Memory B cell (primary cell): ENCODE measurements around the gene C7orf57.

Experiments used
- ATAC-seq: fragments of 150-1000 bp; cut with Tn5 transposase; 2 replicates; pipeline ENCODE4 v1.10.0; 2021; ENCODE audit warnings: low read depth, mild to moderate bottlenecking, moderate library complexity
- DNase-seq, 2 donors: peaks; one replicate each; pipeline ENCODE4 v3.0.0; 2022; ENCODE audit warnings: low spot score in 2 of 2
- H3K27ac Mint-ChIP-seq: one replicate; pipeline ENCODE4 v1.8.0; 2022; ENCODE audit warnings: mild to moderate bottlenecking, moderate library complexity, mixed read lengths
- H3K27me3 Mint-ChIP-seq: one replicate; pipeline ENCODE4 v1.8.0; 2022; ENCODE audit warnings: mixed read lengths
- H3K36me3 Mint-ChIP-seq: one replicate; pipeline ENCODE4 v1.8.0; 2022; ENCODE audit warnings: mild to moderate bottlenecking, mixed read lengths
- H3K4me1 Mint-ChIP-seq: one replicate; pipeline ENCODE4 v1.8.0; 2022; ENCODE audit warnings: mixed read lengths
- H3K4me3 Mint-ChIP-seq: one replicate; pipeline ENCODE4 v1.8.0; 2022; ENCODE audit warnings: mild to moderate bottlenecking, moderate library complexity, mixed read lengths
- H3K9me3 Mint-ChIP-seq: one replicate; pipeline ENCODE4 v1.8.0; 2022; ENCODE audit warnings: mixed read lengths

Gene C7orf57

DNA sequence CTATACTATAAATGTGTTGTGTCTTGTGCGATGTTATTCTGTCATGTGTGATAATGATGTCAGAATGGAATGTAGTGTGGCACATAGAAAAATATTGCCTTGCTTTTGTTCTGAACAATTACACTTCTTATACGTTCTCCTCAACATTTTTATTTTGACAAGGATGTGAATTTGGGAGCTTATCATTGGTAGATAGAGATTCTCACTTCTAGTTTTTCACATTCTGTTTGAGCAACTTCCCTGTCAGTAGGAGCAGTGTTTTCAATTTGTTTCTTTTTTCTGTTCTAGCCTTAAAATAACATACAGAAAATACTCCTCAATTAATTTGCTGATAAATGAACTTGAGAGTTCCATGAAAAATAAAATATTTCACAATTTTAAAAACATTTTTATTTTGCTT lies 24.0 kb upstream of the C7orf57 start:
- peaks cover 10% of the 10 kb centered on the region for H3K4me1 Mint-ChIP-seq
- no peaks in the 10 kb centered on the region for H3K9me3 Mint-ChIP-seq
- ATAC-seq = no peak
- no peaks in the 10 kb centered on the region for H3K36me3 Mint-ChIP-seq
- H3K4me3 Mint-ChIP-seq = no peak overlapping the region
- no peak overlapping the region for H3K27ac Mint-ChIP-seq
- no peak for DNase-seq
- peaks cover 6% of the 10 kb centered on the region for H3K27me3 Mint-ChIP-seq

DNA sequence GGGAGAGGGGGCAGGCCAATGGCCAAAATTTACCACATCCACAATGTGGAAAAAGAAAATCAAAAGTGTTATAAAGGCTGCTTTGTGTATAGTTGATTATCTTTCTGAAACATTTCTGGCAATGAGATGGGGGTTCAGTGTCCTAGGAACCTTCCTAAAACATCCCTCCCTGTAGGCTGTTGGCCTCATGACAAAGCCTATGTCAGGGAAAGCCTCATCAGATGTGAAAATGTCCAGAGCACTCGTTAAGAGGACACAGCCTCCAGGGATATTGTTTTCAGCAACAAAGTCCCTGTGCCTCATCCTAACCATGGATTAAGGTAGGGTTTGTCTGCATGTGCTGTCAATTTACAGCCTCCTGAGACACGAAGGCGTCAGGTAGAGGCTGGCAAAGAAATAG lies 23.4 kb upstream of the C7orf57 start:
- Mint-ChIP-seq H3K36me3 (no peaks in the 10 kb centered on the region), H3K27me3 (peaks cover 8% of the 10 kb centered on the region)
- no peak for DNase-seq

DNA sequence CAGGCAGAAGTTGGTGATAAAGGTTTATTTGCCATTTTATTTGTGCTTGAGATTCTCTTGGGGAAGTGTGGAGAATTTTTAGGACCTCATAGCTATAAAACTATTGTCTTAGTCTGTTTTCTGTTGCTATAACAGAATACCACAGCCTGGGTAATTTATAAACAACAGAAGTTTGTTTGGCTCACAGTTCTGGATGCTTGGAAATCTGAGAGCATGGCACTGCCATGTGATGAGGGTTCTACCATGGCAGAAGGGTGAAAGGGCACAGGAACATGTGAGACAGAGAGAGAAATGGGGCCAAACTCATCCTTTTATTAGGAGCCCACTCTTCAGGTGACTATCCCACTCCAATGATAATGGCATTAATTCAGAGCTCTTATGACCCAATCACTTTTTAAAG lies 18.7 kb upstream of the C7orf57 start:
- no peak for ATAC-seq
- H3K36me3 Mint-ChIP-seq = peaks cover 1% of the 10 kb centered on the region
- H3K27ac Mint-ChIP-seq = no peak overlapping the region
- peaks cover 18% of the 10 kb centered on the region for H3K27me3 Mint-ChIP-seq
- peaks cover 1% of the 10 kb centered on the region for H3K4me1 Mint-ChIP-seq
- no peak overlapping the region for H3K4me3 Mint-ChIP-seq
- no peak for DNase-seq
- H3K9me3 Mint-ChIP-seq = peaks cover 6% of the 10 kb centered on the region

More for the DNA sequence above, 23.4 kb upstream of the C7orf57 start:
- H3K27ac Mint-ChIP-seq = no peak overlapping the region
- H3K4me1 Mint-ChIP-seq = peaks cover 10% of the 10 kb centered on the region
- no peak for ATAC-seq
- H3K4me3 Mint-ChIP-seq = no peak overlapping the region
- no peaks in the 10 kb centered on the region for H3K9me3 Mint-ChIP-seq

DNA sequence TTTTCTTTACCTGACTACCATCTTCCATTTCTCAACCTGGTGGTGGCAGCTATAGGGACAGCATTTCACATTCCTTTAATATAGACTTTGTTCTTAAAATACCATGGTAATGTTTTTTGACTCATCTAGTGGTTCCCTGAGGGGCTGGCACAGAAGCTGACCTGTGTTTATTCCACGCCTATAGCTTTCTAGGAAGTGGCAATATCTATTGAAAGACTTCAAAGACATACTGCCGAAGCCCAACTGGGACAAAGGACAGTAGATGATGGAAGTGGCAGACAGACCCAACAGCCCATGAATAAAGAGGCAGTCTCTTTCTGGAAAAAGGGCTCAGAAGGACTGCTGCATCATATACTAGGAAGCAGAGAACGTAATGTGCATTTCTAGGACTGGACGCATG lies 17.7 kb upstream of the C7orf57 start:
- peaks cover 18% of the 10 kb centered on the region for H3K27me3 Mint-ChIP-seq
- no peak for ATAC-seq
- H3K4me1 Mint-ChIP-seq = no peaks in the 10 kb centered on the region
- H3K36me3 Mint-ChIP-seq = peaks cover 1% of the 10 kb centered on the region
- no peak overlapping the region for H3K27ac Mint-ChIP-seq
- DNase-seq = no peak
- H3K4me3 Mint-ChIP-seq = no peak overlapping the region
- peaks cover 9% of the 10 kb centered on the region for H3K9me3 Mint-ChIP-seq

DNA sequence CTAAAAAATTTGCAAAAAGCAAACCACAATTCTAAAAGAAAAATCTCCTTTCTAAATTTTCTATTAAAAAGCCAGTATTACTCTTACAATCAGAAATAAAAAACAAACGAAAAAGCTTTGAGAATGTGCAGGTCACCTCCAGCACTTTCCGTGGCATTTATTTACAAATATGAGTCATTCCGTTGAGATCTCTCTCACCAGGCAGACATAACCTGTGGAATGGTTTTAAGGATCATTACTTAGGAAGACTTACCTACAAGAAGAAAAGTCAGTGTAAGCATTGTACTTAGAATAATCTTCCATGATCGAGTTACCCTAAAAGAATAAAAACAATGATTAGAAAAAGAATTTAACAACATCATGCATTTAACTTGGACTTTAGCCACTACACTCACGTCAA lies 9.7 kb upstream of the C7orf57 start:
- Mint-ChIP-seq H3K36me3 (no peaks in the 10 kb centered on the region), H3K27me3 (peaks cover 19% of the 10 kb centered on the region), H3K4me1 (no peaks in the 10 kb centered on the region), H3K27ac (no peak overlapping the region), H3K9me3 (peaks cover 13% of the 10 kb centered on the region), H3K4me3 (no peak overlapping the region)
- no peak for DNase-seq
- no peak for ATAC-seq

DNA sequence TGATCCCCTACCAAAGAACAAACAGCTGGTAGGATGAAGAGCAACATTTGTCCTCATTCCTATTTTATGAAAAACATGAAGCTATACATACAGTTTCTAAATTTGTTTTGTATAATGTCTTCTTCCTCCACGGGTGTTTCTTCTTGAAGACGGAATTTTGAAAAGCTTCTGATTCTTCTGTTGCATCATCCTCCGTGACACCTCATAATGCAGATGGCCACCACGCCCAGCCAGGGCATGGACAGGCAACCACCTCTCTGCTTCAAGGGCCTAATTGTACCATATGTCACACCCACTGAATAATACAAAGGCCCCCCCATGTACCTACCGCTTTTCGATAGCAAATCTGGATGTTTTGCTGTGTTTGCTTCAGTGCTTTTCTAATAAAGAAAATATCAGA lies 6.4 kb upstream of the C7orf57 start, which contains the start of gene SUN3:
Gene SUN3 (minus strand): TSS at position 170 of the 400 bp plus-strand sequence. CDS start 169 bp downstream, at position 1.
- Mint-ChIP-seq H3K4me3 (no peak within 1 kb of the TSS), H3K9me3 (peaks cover 7% of the 10 kb centered on the region), H3K27ac (no peak within 1 kb of the TSS), H3K4me1 (no peaks in the 10 kb centered on the region), H3K27me3 (peaks cover 24% of the 10 kb centered on the region), H3K36me3 (no peaks in the 10 kb centered on the region)
- DNase-seq (no peak), ATAC-seq (no peak)

DNA sequence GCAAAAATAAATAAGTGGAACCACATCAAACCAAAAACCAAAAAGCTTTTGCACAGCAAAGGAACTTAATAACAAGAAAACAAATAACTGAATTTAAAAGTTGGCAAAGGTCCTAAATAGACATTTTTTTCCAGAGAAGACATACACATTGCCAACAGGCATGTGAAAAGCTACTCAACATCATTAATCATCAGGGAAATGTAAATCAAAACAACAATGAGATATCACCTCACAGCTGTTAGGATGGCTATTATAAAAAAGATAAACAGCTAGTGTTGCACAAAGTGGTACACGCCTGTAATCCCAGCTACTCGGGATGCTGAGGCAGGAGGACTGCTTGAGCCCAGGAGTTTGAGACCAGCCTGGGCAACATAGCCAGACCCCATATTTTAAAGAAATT lies 4.2 kb upstream of the C7orf57 start:
- H3K36me3 Mint-ChIP-seq = no peaks in the 10 kb centered on the region
- peaks cover 3% of the 10 kb centered on the region for H3K4me1 Mint-ChIP-seq
- no peak for DNase-seq
- H3K27me3 Mint-ChIP-seq = peaks cover 27% of the 10 kb centered on the region
- no peak overlapping the region for H3K4me3 Mint-ChIP-seq
- no peaks in the 10 kb centered on the region for H3K9me3 Mint-ChIP-seq
- ATAC-seq = no peak
- H3K27ac Mint-ChIP-seq = no peak overlapping the region

DNA sequence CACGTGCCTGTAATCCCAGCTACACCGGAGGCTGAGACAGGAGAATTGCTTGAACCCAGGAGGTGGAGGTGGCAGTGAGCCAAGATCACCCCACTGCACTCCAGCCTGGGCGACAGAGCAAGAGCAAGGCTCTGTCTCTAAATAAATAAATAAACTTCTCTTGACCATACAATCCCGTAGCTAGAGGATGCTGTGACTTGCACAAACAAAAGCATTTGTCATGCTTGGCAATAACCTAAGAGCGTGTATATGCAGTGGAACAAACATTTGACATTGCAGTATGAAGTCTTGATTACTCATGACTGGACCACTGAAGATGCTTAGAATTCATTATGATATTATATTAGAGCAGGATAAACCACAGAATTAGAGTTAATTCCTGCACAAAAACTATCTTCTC lies 1.4 kb upstream of the C7orf57 start:
- Mint-ChIP-seq H3K27me3 (peaks cover 22% of the 10 kb centered on the region), H3K36me3 (no peaks in the 10 kb centered on the region), H3K4me3 (no peak overlapping the region), H3K27ac (no peak overlapping the region), H3K4me1 (peaks cover 3% of the 10 kb centered on the region), H3K9me3 (no peaks in the 10 kb centered on the region)
- DNase-seq (no peak), ATAC-seq (no peak)

DNA sequence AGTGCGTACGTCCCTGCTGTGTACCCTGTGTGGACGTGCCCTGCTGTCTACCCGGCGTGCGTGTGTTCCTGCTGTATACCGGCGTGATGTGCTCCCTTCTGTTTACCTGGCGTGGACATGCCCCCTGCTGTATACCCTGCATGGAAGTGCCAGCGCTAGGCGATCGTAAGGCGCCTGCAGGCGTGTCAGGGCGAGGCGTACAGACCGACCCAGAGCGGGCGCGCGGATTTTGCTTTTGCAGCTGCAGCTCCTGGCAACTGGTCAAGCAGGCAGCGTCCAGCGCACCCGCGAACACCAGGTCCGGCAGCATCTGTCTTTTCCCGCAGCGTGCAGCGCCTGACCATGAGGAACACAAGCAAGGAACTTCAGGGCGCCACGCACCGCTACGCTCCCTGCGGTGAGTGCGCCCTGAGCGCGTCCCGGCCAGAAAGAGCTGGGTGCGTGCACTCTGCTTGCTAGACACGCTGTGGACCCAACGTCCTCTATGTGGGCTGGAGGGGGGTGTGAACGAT lies 680 bp downstream of the C7orf57 start:
- peak overlapping the region; percentile 84 for H3K4me3 Mint-ChIP-seq
- peak overlapping the region; percentile 87 for H3K27ac Mint-ChIP-seq
- DNase-seq = peak; percentile 1 to 17
- H3K36me3 Mint-ChIP-seq = no peaks in the 10 kb centered on the region
- H3K27me3 Mint-ChIP-seq = peaks cover 13% of the 10 kb centered on the region
- peaks cover 3% of the 10 kb centered on the region for H3K4me1 Mint-ChIP-seq
- no peaks in the 10 kb centered on the region for H3K9me3 Mint-ChIP-seq
- no peak for ATAC-seq

DNA sequence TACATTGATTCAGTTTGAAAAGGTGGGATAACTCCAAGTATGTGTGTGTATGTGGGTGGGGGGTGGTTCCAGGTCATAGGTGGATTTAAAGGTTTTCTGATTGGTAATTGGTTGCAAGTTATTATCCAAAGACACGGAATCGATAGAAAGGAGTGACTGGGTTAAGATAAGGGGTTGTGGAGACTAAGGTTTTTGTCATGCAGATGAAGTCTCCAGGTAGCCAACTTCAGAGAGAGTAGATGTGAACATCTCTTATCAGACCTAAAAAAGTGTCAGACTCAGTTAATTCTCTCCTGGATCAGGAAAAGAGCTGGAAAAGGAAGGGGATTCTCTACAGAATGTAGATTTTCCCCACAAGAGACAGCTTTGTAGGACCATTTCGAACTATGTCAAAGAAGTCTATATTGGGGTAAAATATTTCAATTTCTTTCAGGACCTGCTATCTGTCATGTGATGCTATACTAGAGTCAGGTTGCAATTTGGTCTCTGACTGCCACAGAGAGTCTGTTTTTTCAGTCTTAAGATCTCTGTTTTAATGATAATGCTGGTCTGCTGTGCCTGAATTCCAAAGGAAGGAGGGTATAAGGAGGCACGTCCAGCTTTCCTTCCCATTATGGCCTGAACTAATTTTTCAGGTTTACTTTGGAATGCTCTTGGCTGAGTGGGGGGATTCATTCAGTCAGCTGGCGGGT lies 3.6 kb downstream of the C7orf57 start:
- Mint-ChIP-seq H3K27me3 (peaks cover 6% of the 10 kb centered on the region), H3K36me3 (no peaks in the 10 kb centered on the region), H3K4me3 (no peak overlapping the region)

DNA sequence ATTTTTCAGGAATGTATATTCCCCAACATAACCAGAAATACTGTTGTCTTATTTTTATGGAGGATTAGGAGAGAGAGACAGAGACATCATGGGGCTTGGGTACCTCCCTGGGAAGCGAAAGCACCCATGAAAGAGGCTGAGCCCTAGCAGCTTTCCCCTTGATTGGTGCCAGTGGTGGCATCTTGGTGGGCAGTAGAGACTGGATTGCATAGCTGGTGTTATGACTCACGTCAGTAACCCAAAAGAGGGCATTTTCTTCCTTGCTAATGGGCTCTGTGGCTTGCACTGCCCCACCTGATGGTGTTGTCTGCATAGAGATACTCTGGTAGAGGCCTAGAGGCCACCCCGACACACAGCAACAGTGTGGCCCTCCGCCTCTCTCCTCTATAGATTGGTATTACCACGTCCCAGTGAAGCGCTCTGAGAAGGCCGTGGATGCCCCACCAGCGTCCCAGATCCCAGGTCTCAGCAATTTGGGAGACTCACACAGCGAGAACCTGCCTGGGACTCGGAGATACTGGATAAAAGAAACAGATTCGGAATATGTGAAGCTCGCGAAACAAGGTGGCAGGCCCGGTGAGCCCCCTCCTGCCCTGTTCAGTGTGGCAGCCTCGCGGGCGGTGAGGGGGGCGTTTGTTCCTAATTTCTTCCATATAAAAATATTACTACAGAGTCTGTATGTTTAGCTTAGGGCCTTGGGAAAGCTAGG lies 5.8 kb downstream of the C7orf57 start:
- Mint-ChIP-seq H3K9me3 (no peaks in the 10 kb centered on the region), H3K36me3 (no peaks in the 10 kb centered on the region), H3K27me3 (peaks cover 4% of the 10 kb centered on the region), H3K4me1 (no peaks in the 10 kb centered on the region), H3K4me3 (no peak overlapping the region), H3K27ac (no peak overlapping the region)
- DNase-seq = no peak
- ATAC-seq = no peak

More for the DNA sequence above, 3.6 kb downstream of the C7orf57 start:
- DNase-seq = no peak
- no peak for ATAC-seq
- Mint-ChIP-seq H3K27ac (no peak overlapping the region), H3K9me3 (no peaks in the 10 kb centered on the region), H3K4me1 (peaks cover 3% of the 10 kb centered on the region)

DNA sequence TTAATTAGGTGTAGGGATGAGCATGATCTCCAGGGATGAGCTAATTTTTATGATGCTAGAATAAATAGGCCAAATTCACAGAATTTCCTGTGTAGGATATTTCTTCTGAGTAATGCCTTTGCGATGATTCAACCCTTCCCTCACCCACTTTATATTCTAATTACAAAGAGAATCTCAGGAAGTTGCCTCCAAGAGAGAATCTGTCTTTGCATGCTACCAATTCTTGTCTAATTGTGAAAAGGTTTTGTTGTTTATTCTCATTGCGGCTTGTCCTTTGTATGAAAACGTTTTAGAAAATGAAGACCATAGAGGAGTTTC lies 6.3 kb downstream of the C7orf57 start:
- Mint-ChIP-seq H3K4me3 (no peak overlapping the region), H3K27me3 (peaks cover 4% of the 10 kb centered on the region), H3K27ac (no peak overlapping the region), H3K9me3 (no peaks in the 10 kb centered on the region), H3K36me3 (no peaks in the 10 kb centered on the region), H3K4me1 (no peaks in the 10 kb centered on the region)
- no peak for DNase-seq
- no peak for ATAC-seq

DNA sequence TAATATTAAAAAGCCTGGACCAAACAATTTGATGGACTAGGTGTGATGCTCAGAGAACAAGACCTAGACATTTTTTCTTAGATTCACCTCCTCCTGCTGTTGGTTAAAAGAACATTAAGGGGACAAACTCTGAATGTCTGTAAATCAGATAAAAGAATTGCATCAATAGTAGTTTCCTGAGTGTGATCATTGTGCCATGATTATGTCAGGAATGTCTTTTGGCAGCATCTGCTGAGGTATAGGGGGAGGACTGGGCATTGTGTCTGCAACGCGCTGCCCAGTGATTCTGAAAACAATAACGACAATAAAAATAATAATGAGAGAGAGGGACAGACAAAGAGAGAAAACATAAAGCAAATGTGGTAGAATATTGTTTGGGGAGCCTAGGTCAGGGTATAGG lies 6.9 kb downstream of the C7orf57 start:
- no peaks in the 10 kb centered on the region for H3K4me1 Mint-ChIP-seq
- no peaks in the 10 kb centered on the region for H3K36me3 Mint-ChIP-seq
- H3K27me3 Mint-ChIP-seq = peaks cover 4% of the 10 kb centered on the region
- no peak overlapping the region for H3K27ac Mint-ChIP-seq
- H3K4me3 Mint-ChIP-seq = no peak overlapping the region
- DNase-seq = no peak
- no peaks in the 10 kb centered on the region for H3K9me3 Mint-ChIP-seq
- ATAC-seq = no peak

DNA sequence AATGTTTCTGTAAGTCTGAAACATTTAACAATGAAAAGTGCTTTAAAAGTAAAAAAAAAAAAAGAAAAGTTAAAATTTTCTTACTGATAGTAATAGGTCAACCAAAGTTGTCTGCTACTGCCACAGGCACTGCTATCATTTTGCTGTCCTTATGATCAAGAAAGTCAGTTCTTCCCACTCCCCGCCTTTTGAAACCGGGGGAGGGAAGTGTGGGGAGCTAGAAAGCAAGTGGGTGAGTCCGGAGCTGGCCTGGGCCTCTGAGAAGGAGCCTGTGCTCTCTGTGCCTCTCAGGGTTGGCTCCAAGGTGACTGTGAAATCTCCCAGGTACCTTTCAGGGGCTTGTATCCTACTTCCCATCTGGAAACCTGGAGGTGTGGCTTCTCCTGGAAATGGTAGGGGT lies 7.3 kb downstream of the C7orf57 start:
- peaks cover 4% of the 10 kb centered on the region for H3K27me3 Mint-ChIP-seq
- DNase-seq (no peak), ATAC-seq (no peak)
- H3K9me3 Mint-ChIP-seq = no peaks in the 10 kb centered on the region
- no peak overlapping the region for H3K4me3 Mint-ChIP-seq
- no peak overlapping the region for H3K27ac Mint-ChIP-seq
- no peaks in the 10 kb centered on the region for H3K36me3 Mint-ChIP-seq
- H3K4me1 Mint-ChIP-seq = no peaks in the 10 kb centered on the region
